GM21786 (cell line): ENCODE measurements around the gene PIGU.
"Not testable (repeated sequence)": the region's sequence is repeated elsewhere in the genome, so short reads cannot be mapped to it uniquely, and the experiment has no call there.

Experiments used
- ATAC-seq: cut with Tn5 transposase; IDR thresholded peaks from one replicate; pipeline ENCODE4 v1.9.1; 2021; ENCODE audit not compliant: unreplicated experiment

PIGU gene

DNA sequence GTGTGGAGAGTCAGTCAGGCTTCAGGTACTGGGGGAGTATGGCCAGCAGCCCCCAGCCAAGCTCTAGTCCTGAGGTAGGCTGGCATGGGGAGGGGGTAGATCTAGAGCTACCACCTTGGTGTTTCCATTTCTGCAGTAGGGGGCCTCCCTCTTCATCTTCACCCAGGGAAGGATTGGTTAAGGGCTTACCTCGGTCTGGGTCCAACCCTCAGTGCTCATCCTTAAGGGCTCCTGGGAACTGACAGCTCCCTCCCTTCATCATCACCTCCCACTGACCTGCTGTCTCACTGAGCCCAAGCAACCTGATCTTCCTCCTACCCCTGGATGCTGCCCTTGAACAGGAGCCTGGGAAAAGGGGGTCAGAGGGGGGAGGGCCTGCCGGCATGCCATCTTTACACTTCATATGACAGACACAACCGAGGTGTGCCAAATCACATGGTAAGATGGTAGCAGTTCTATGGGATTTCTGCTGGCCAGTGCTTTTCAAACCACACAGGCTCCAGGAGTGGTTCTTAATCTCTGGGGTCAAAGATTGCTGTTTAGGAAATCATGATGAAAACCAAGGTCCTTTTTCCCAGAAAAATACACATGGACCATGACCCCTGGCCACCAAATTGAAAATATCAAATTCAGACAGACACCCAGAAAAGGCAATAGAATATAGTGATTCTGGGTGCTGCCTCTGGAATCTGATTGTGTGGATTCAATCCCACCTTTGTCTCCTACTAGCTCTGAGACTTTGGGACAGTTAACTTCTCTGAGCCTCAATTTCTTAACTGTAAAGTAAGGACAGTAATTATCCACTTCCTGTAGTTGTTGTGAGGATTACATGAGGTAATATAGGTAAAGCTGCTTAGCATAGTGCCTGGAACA lies 30.3 kb upstream of the PIGU start:
- no peak for ATAC-seq

DNA sequence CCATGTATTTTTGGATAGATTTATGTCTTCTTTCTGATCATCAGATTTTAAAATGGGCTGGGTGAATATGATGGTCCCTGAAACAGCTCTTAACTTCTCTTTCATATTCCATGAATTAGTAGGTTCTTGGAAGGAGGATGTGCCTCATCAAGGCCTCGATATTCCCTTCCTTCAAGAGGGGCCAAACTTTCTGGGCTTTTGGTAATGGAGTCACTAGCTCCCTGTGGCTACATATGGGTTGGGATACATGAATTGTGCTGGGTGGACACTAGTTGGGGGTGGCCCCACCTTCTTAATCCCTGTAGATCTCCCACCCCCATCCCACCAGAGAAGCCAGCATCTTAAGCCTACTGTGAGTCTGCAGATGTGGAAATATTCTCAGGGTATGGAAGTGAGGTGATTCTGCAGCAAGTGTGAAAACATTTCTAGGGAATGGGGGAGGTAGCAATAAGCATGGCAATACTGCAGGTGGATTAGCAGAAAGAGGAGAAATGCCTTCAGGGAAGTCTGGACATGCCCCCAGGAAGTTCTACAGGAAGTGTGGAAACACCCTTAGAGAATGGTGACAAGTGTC lies 29.5 kb upstream of the PIGU start:
- no peak for ATAC-seq

DNA sequence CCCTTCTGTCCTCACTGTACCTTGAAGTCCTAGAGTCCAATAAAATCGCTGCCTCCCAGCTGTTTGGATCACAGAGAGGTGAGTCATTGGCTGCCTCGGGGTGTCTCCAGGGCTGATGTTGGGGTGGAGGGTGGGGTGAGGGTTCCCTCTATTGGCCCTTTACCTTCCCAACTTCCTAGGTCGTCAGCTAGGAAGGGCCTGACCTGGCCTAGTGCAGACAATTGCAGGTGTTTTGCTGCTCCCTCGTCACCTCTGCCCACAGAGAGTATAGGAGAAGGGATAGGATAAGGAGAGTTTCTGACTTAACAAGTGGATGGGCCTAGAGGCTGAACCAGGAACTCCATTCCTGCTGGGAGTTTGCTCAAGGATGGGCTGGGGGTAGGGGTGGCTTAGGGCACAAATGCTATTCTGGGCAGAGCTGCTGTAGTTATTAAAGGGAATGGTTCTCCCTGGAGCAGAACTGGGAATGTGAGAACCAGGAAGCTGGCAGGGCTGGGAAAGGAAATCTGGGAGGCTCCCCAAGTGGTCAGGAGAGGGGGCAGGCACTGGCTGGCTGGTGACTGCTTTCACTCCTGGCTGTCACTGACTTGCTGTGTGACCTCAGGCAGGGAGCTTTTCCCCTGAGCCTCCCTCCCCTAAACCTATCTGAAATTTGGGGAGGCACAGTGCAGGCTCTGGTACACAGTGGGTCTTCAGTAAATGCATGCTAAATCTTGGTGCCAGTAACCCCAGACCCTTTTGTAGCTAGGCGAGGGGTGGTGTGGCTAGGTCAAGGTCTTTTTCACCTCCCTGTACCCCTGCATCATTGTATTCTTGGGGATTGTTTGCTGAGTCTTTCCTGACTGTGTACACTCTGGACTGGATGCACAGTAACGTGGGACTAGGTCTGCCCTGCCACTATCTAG lies 28.8 kb upstream of the PIGU start:
- ATAC-seq = no peak

DNA sequence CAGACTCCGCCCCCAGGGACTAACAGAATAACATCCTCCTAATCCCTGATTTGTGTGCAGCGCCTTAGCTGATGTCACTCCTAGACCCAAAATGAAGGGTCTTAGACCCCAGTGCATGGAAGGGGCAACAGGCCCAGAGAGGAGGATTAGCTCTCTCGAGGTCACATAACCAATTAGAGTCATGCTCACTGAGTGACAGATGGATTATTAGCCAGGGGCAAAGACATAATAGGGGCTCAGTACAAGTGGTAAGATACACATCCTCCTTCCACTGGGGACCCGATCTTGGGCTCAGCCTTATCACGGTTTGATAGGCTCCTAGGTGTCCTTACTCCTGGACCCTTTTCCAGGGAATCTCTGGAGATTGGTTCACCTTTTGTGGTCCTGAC lies 28.1 kb upstream of the PIGU start:
- ATAC-seq = no peak

DNA sequence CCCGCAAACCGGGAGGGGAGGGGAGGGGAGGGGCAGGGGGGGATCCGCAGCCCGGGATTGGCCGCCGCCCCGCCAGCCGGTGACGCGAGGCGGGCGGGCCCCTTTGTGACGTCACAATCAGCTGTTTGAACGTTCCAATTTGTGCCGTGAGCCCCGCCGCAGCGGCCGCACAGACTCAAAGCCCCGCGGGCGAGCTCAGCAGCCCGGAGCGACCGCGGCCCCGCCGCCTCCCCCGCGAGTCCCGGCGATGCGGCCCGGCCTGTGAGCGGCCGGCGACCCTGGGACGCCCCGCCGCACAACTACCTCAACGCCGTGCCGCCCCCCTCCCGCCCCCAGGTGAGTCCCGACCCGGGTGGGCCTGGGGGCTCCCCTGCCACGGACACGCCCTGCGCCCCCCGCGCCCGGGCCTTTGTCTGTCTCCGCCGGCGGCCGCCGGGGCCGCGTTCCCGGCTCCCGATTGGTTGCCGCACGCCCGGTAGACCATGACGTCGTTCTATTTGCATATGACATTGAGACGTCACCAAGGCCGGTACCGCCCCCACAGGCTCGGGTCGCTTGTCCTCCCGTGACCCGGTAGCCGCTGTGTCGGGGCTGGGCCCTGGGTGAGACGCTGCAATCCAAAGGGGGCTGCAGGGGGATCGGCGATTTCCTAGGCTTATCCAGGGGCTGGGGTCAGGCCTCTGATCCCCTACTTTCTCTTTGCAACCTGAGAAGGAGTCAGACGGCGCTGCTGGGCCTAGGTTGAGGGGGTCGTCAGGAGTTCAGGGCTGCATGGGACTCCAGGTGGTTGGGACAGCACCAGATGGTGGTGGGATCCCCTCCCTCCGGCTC lies 27.5 kb upstream of the PIGU start, which contains the start of gene TP53INP2:
Gene TP53INP2, plus strand, starts transcription at position 168 of the 831 bp plus-strand sequence. CDS start 4,396 bp downstream, outside the sequence.
- peak; percentile 36 for ATAC-seq

DNA sequence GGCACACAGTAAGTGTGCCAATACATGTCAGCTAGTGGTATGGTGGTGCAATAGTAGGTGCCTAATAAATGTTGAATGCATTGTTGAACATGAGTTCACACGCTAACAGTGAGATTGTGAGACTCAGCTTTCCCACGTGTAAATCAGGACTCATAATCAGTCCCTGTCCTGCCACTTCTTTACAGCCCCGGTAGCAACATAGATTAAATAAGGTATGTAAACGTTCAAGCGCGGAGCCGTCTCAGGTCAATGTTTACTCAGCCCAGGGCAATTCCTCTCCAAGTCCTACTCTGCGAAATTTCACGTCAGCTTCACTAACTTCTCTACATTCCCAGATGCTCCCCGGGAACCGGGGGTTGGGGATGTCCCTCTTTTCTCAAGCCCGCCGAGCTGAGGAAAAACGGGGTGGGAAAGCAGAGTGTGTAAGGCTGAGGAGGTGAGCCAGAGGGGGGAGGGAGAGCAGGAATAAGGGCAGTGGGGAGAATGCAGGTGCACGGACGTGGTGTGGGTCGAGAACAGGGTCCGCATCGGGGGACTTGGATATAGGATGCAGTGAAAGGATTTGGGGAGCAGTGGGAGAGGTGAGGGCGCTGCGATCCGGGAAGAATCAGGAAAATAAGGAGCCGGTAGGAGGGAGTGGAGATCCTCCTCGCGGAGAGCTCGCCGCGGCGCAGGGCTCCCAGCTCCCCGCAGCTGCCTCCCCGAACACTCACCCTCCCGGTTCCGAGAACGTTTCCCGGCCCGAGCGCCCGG lies 26.7 kb upstream of the PIGU start:
- no peak for ATAC-seq

DNA sequence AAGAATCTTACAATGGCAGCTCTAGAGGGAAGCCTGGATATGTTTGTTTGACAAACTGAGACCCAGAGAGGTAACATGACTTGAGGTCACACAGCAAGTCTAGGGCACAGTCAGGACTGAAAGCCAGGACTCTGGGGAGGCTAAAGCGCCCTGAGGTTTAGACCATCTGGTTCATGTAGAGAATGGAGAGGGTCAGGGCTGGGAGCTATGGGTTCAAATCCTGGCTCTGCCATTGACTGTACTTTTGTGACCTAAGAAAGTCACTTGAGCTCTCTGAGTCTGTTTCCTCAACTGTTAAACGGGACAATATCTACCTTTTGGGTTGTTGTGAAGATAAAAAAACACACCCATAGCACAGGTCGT lies 26.1 kb upstream of the PIGU start:
- ATAC-seq = no peak

DNA sequence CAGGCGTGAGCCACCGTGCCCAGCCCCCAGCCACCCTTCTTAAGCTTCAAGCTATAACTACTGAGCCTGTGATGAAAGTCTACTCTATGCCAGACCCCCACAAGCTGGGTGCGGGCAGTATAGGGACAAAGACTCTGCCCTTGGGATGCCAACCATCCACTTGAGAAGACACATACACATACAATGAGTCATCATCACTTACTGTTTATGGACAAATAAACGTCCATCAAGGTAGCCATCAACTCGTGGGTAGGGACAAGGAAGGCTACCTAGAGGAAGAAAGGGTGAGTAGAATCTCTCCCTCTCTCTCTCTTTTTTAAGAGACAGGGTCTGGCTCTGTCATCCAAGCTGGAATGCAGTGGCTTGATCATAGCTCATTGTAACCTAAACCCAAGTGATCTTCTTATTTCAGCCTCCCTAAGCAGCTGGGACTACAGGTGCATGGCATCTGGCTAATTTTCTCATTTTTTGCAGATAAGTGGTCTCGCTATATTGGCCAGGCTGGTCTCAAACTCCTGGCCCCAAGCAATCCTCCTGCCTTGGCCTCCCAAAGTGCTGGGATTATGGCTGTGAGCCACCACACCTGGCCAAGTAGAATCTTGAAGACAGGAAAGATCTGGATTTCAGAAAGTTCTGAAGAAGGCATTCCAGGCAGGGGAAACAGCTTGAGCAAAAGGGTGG lies 24.7 kb upstream of the PIGU start:
- ATAC-seq = no peak

DNA sequence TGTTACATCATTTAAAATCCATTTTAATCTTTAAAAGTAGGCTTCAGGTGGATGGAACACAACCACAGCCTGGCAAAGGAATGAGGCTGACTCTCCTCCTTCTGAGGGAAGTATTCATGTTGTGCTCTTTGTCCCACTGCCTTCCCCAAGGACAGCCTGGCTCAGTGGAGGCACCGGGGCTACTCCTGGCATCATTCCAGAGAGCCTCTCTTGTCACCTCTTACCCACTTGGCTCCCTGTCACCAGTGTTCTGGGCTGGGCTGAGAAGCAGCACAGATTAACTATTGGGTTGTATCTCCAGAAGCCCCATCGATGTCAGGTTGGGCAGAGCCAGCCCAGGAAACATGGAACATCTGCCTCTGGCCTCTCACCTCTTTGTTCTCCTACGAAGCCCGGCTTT lies 16.5 kb upstream of the PIGU start:
- ATAC-seq = no peak

DNA sequence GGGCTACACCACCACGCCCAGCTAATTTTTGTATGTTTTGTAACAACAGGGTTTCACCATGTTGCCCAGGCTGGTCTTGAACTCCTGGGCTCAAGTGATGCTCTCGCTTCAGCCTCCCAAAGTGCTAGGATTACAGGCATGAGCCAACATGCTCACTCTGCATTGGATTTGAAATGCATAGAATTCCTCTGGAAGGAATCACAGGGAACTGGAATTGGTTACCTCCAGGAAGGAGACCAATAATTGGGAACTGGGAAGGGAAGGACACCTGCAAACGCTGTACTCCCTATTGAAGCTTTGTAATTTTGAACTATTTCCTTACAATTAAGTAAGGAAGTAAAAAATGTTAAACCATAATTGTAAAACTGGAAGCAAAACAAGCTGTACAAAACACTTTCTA lies 14.9 kb upstream of the PIGU start:
- ATAC-seq = no peak

DNA sequence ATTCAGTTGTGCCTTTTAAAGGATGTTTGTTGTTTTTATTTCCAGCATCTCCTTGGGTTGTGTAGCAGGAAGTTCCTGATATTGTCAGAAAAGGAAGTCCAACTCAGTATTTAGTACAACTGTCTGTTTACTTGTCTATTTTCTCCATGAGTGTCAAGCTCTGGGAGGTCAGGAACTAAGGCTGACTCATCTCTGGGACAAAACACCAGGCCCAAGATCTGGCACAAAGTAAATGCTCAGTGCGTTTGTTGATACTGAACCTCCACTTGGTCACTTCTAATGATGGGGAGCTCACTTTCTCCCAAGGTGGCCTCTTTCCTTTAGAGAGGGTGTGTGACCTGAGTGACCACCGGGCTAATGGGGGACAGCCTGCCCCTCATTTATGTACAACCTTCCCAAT lies 12.6 kb upstream of the PIGU start:
- no peak for ATAC-seq

DNA sequence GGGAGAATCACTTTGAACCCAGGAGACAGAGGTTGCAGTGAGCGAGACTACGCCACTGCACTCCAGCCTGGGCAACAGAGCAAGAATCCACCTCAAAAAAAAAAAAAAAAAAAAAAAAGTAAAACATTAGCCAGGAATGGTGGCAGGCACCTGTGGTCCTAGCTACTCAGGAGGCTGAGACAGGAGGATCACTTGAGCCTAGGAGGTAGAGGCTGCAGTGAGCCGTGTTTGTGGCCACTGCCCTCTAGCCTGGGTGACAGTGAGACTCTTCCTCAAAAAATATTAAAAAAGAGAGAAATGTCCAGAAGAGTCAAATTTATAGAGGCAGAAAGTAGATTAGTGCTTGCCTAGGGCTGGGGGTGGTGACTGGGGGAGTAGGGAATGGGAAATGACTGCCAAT lies 6.8 kb upstream of the PIGU start:
- ATAC-seq = no peak

DNA sequence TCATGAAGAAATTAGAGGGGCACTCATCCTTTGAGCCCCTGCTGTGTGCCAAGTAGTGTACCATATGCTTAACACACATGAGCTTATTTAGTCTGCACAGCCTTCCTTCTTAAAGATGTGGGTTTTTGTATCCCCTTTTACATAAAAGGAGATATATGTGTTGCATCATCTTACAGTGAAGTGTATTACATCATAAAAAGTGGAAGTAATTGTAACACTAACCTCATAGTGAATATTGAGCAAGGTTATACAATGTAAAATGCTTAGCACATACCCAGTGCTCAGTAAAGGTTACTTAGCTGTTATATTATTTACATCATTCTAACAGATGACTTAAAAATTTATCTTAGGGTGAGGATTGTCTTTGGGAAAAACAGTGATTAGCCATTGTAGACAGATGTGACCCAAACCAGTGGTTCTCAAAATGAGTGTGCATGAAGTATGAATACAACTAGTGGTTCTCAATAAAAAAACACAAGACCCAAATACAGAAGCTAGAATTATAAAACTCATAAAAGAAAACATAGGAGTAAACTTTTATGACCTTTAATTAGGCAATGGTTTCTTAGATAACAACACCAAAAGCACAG lies 3.8 kb upstream of the PIGU start:
- no peak for ATAC-seq

DNA sequence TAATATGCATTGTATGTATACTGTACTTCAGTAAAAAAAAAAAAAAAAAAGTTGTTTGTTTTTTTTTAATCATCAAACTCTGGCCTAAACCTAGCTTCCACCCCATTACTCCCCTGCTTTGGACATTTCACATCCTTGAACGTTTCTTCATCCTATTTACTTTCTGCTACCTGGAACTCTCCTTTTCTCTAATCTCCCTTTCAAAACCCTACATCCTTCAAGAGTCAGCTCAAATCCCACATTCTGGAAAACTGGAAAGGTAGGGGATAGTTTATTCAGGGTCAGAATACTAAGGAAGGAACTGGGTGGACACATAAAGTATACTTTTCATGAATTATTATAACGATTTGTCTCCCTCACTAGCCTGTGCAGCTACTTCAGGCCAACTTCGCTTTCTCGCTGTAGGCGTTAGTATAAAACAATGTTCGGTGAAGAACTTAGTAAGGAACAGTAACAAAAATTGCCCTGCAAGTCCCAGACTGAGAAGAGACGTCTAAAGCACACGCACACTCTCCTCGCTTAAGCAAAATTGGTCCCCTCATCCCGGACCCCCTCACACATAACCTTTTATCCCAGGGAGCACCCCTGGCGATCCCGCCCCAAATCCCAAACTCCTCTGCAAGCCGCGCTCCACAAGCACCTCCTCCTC lies 775 bp downstream of the PIGU start:
- ATAC-seq = no peak

DNA sequence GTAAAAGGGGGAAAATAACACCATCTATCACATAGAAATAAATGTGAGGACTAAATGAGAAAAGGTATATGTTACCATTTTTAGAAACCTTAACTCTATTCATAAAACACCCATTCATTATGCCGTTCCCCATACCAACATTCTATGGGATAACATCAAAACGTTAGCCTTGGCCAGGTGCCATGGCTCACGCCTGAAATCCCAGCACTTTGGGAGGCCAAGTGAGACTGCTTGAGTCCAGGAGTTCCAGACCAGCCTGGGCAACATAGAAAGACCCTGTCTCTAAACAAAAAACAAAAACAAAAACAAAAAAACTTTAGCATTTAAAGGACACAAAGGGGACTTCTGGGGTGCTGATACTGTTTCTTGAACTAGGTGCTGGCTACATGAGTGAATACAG lies 1.3 kb downstream of the PIGU start:
- no peak for ATAC-seq

DNA sequence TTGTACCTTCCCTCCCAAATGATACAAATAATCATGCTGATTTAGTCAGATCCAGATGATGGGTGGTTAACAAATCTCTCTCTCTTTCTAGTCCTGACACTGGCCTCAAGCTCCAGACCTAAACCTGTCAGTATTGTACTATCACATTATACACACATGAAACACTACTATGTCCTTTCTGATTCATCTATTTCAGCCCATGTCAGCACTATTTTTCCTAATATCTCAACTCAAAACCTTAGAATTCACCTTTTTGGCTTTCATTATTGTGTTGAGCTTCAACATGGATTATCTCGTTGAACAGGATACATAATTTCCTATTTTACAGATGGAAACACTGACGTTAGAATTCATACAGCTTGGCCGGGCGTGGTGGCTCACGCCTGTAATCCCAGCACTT lies 3.5 kb downstream of the PIGU start:
- no peak for ATAC-seq

DNA sequence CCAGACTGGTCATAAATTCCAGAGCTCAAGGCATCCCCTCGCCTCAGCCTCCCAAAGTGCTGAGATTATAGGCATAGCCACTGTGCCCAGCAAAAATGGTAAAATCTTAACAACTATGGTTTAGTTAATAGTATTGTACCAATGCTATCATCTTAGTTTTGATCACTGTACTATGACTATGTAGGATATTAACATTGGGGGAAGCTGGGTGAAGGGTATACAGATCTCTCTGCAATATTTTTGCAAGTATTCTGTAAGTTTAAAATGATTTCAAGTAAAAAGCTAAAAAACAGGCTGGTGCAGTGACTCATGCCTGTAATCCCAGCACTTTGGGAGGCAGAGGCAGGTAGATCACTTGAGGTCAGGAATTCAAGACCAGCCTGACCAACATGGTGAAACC lies 7.8 kb downstream of the PIGU start:
- ATAC-seq = no peak

DNA sequence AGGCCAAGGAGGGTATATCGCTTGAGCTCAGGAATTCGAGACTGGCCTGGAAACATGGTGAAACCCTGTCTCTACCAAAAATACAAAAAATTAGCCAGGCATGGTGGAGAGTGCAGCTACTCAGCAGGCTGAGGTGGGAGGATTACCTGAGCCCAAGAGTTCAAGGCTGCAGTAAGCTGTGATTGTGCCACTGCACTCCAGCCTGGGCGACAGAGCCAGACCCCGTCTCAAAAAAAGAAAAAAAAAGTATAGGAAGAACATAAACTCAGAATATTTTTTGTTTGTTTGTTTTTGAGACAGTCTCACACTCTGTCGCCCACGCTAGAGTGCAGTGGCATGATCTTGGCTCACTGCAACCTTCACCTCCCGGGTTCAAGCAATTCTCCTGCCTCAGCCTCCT lies 12.1 kb downstream of the PIGU start:
- not testable (repeated sequence) for ATAC-seq
